HG03175 (cell line): Measurements from ENCODE around the gene CAPN14.
A peak's percentile ranks its signal among the peaks of the same experiment; 100 is the strongest.

Source experiments
- ATAC-seq: cut with Tn5 transposase; IDR thresholded peaks from one replicate; pipeline ENCODE4 v1.9.1; 2021; ENCODE audit warnings: mild to moderate bottlenecking, moderate library complexity; ENCODE audit not compliant: unreplicated experiment

Gene CAPN14

DNA sequence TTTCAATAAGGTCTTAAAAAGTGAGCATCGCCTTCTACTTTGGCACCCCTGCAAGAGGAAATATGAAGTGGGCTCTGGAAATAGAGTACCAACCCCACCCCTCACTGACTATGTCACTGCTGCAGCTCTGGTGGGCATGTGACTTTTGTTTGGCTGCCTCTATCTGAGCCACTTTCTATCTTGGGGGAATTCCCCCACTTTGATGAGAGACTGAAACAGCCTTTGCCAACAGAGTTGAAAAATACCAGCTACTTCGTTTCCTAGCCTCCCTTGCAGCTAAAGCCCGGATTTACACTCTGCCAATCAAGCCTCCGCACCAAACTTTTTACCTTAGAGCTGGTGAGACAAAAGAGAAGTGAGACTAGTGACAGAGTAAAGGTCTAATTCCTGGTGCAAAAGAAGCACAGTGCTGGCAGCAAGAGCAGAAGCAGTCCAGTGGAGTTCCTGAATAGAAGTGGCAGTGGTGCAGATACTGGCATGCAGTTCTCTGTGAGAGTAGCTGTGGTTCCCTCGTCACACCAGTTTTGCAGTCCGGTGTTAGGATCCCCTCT is 67.1 kb downstream of the CAPN14 start:
- ATAC-seq: no peak

DNA sequence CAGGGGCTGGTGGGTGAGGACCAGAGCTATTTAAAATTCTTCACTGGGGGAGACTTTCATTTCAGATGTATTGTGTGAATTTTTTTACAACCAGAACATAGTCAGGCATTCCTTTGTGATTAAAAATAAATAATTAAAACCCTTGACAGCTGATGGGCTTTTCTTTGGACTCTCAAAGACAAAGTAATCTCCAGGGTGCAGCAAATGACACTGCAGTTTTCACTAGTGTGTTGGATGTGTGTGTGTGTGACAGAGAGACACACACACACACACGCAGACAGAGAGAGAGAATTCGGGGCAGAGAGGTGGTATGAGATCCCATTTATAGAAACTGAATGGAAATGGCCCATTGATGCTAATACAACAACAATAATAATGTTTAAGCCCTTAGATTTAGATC is 68.8 kb downstream of the CAPN14 start:
- no peak for ATAC-seq

DNA sequence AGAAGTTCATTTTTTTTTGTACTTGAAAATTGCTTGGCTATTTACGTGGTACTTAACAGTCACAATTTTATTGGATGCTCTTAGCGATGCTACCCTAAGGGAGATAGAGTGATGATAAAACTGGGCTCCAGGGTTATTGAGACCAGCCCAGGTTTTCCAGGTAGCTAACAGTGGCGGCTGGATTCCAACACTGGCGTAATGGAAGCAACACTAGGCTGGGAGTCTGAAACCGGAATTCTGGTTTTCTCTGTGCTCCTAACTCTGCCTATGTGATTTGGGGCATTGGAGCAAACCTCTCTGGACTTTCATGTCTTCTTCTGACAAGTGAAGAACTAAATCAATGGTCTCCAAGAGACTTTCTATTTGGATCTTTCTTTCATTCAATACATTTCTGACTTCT is 69.7 kb downstream of the CAPN14 start:
- no peak for ATAC-seq

DNA sequence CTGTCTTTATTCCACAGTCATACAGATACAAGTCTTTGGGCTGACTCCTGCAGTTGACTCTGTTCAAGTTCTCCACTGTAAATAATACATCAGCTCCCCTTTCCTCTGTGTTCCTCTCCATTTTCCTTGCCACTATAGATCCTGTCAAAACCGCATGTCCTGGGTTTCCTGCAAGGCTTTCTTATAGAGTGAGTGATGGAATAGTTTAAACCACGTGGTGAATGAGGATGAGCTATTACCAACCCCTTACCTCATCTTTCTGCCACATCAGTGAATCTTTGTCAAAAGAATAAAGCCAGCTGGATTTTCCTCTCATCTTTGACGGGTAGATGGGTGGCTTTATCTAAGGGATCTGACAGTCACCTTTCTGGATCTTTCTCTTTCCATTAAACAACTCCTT is 75.2 kb downstream of the CAPN14 start:
- ATAC-seq: no peak

DNA sequence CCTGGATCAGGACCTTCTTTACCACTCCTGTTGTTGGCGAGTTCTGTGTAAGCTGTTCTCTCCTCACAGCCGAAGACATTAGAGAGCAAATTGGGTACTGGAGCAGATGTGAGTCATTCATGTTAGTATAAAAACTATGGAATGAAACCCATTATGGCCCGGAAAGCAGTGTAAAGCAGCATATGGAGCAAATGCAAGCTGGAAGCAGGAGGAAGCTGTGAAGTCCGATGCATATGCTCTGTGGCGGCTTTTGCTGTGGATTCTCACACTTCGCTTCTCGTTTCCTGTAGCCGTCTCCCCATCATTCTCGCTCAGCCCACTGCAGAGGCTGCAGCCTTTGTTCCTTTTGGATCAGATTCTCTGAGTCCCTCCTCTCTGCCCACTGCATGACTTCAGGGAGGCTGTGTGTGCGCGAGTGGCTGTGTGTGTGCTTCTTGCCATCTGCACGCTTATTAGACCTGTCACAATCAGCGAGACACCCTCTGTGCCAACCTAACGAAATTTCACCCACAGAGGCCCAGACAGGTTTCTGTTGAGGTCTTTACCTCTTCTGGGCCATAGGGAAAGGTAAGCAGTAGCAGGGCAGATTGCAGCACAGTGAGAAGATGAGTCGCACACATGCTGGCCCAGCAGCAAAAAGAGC is 75.8 kb downstream of the CAPN14 start:
- ATAC-seq: no peak

DNA sequence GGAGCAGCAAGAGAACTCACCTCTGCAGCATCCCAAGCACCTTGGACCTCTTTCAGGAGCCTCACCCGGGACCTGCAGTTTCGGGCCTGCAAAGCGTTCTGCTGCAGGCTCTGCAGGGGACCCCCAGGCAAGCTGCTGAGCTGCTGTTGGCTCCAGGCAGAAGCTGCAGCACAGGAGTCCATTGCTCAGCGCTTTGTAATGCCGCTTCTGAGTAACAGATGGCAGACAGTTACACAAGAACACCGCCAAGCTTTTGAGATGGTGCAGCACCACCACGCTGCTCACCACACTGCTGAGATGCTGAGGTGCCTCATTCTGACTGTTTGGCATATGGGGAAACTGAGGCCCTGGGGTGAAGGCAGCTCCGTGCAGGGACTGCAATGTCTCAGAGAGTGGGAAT is 77.2 kb downstream of the CAPN14 start:
- ATAC-seq: no peak

DNA sequence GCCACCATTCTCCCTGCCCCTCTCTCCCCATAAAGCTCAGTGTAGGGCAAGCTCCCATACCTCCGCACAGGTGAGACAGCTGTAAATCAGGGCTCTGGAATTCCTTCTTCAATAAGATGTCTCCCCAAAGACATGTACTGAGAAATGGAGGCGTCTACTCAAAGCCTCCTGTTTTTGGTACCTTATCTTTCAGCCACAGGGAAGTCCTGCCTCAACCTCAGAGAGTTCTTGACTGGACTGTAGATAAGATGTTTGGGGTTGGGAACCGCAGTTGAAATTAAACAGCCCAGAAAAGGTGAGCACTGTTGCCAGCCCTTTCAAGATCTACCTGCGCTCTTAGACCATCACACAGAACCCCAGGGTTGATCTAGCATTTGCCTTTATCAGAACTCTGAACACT is 77.6 kb downstream of the CAPN14 start:
- ATAC-seq: no peak

DNA sequence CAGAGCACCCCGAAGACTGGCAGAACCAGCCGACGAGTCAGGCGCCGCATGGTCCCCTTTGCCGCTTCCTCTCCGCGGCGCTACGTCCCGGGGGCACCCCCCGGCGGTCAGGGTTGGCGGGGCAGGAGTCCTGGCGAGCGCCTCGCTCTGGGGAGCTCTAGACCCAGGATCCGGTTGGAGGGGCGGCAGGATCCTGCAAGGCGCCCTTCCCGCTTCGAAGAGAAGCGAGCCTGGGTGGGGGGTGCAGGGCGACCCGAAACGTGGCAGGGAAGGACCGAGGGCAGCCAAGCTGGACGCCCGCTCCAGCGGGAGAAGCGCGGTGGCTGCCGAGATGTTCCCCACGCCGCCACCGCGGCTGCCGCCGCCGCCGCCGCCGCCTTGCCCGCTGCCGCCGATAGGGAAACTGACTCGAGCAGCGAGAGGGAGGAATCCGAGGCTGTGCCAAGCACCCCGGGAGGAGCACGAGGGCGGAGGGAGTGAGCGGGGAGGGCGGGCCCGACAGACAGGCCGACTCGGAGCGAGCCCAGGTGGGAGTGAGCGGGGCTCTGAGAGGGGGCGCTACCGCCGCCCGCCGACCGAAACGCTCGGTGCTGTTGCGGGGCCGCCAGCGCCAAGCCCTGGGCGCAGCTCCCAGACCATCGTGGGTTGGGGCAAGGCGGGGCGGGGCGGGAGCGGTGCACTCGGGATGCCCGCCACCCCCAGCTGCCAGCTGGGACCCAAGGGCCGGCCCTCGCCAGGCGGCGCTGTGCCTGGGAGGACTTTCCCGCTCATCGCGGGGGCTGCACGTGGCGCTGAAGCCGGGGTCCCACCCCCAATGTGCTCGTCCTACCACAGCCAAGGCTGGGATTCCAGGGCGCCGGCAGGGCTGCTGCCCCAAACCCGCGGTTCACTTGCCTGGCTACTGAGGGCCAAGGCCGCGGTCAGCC is 79.0 kb downstream of the CAPN14 start, which contains the start of gene GALNT14:
GALNT14 (minus strand) TSS at position 404 of the 926 bp plus-strand sequence; CDS start at position 50, 354 bp downstream.
- peak; percentile 84 for ATAC-seq

DNA sequence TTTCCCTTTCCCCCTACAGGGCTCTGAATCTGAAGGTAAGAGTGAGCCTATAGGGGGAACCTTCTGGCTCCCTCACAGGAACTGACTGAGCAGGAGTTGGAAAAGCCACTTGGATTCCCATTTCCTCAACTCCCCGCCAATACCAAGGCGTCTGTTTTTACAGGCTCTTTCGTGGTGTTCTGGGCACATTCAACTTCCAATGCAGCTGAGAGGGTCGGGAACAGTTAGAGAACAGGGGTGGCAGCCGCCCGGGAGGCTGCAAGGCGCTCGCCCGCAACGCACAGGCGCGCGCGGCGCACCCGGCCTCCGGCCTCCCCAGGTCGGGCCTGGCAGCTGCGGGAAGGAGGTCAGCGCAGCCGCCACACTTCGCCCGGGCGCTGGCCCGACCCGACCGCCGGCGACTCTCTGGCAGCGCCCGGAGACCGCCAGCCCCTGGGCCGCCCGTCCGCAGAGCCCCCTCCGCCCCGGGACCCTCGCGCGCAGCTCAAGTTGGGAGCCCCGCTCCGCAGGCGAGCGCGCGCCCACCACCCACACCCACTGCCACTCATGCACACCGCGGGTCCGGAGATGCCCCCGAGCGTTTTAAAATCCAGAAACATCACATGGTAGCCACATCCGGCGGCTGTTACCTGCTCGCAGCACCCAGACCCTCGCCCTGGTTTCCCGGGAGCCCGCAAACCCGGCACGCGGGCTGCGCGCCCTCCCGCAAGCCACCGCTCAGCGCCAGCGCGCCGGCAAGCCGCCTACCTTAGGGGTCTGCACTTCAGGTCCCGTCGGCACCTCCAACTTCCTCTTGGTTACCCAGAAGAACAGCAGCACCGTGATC is 79.9 kb downstream of the CAPN14 start:
- peak; percentile 26 for ATAC-seq

DNA sequence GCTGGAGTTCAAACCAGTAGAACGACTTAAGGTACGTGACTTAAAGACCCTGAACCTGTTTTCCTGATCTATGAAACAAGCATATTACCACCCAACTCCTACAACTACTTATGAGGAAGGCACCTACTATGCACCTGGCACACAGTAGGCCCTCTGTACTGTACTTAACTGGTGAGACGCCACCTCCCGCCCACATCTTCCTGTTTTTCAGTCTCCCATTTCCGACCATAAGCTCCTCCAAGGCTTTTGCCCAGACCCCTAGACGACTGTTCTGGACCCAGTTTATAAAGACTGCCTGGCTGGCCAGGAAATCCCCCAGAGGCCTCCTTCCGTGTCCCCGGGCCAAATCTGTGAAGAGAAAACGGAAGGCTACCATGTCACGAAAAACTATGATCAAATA is 80.6 kb downstream of the CAPN14 start:
- ATAC-seq: no peak

DNA sequence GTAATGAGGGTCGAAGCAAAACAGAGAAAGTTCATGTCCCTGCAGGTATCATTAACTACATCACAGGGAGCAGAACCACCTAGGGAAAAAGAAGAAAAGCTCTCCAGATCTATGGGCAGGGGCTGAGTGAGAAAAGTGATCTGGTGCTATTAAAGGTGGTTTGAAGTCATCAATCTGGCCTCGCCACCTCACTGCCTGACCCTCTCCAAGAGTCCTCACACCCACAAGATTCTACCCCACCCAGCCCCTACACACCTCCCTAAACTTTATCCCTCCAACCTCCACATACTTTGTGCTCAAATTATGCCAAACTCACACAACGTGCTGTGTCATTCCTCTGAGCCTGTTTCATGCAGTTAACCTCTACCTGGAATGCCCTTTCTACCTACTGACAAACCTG is 81.3 kb downstream of the CAPN14 start:
- ATAC-seq: no peak

DNA sequence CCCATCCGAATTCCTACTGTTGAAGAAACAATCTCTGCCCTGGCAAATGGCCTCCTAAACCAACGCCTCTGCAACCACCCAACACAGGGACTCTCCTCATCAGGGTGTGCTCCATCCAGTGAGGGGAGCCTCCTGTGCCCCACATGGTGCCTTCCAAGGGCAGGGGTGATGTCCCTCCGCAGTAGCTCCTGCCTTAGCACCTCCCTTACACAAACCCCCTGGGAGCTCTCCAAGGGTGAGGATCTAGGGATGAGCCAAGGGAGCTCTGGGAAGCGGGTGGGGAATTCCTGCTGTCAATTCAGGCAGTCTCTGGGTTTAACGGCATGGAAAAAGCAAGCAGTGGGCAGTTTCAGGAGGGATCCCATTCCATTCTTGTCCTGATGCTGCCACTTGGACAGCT is 82.8 kb downstream of the CAPN14 start:
- no peak for ATAC-seq

DNA sequence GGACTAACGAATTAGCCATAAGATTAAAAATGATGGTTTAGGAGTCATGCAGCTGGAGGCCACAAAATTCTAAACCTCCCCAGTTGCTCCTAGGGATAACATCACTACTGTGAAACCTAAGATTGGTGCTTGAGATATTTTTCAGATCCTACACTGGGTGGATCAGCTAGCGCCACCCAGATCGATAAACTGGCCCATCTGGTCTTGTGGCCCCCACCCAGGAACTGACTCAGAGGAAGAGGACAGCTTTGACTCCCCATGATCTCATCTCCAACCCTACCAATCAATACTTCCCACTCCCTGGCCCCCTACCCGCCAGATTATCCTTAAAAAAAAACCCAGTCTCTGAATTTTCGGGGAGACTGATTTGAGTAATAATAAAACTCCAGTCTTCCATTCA is 84.5 kb downstream of the CAPN14 start:
- no peak for ATAC-seq

DNA sequence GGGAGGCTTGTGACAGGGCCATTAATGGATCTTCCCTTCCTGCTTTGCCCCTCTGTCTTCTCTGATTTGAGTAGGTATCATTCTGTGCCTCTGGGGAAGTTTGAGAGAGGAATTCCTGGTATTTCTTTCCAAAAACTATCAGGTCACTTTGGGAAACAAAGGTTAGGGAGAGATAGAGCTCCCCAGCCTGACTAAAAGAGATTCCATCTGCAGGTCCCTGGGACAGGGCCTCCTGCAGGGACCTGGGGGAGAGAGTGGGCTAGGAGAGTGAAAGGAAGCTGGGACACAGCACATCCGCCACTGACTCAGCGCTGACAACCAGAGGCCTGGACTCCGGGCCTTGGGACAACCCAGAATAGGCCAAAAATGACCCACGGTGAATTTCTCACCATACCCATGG is 85.4 kb downstream of the CAPN14 start:
- no peak for ATAC-seq

DNA sequence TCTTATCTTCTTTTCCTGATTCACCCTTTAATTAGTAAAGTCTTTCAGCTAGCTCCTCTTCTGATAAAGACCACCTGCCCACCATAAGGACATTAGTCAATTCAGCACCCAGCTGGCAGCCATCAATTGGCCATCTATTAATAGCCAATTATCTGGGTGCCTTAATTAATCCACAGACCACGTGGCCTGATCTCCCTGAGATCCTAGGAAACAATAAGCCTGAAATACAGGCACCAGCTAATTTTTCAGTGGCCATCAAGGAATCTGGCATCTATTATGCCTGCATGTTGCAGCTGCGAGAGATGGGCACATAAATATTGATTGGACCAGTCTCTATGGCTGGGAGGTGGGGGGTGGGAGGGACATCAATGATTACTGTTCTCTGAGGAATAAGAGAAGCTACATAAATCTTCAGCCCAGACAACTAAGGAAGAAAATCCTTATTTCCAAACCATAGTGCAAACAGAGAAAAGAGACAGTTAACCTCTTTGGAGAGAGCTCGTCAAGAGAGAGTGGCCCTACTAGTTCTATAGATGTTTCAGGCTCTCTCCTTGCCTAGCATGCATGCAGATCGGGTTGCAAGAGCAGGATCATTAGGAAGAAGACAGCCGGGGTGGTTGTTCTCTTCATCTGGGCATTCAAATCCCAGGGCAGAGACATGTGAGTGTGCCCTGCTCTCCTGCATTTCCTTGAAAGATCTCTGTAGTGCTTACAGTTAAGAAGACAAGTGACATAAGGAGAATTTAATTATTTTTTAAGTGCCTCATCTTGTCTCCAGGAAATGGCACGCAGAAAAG is 87.7 kb downstream of the CAPN14 start:
- no peak for ATAC-seq

DNA sequence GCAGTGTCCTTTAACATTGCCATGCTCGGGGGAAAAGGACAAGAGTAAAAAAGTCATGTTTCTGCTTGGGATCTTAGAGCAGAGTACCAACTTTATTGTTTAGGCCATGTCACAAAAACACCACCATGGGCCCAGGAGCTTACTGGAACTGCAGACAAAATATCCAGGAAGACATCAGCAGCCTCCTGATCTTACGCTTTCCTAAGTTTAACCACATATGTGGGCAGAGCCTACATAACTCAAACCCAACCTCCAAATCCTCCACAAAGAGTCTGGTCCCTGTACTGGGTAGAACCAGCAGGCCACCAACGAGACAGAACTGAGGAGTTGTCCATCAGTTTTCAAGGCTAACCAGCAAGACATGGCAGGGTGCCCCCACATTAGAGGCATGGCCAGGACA is 89.4 kb downstream of the CAPN14 start:
- no peak for ATAC-seq

DNA sequence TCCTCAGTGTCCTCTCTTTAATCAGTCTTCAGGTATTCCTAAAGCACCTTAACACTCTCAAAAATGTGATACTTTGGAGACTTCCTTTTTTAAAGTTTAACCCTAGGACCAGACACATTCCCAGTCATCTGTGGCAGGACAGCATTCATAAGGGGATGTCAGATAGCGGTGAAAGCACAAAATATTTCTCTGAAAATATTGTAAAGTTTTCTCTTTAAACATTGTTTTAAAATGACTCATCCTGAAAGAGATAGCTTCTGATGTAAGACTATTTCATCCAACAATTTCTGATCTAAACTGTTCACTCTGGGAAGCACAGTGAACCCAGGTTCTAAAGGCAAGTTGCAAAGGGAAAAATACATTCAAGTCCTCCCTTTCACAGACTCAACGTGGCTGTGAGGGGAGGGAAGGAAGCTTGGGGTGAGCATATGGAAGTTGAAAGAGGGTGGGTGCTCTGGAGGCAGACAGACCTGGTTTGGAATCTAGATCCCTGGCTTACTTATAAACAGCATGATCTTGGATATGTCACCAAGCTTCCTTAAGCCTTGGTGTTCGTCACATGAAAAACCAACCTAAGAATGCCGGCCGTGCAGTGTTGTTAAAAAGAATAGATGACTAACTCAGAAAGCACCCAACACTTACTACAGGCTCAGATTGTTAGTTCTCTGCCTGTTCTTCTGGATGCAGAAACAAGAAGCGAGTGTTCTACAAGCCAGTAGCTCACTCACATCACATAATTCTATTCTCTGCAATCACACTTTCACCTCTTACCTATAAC is 91.2 kb downstream of the CAPN14 start:
- no peak for ATAC-seq

DNA sequence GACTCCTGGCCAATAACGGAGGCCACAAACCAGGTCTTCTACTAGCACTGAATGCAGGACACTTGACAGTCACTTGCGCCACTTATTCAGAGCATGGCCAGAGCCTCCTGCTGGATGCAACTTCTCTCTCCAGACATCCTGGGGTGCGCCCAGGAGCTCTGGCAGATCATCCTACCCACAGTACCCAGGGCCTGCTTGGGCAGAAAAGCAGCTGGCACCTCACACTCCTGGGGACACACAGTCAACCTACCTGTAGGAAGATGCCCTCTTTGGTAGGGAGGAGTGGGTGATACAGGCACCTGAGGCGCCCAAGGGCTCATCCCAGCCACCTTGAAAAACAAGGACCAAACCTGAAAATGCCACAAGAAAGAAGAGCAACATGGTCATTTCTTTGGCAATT is 92.4 kb downstream of the CAPN14 start:
- ATAC-seq: no peak
